GM13977 (cell line): ENCODE measurements around the gene CAMK2A.

Experiments used
- DNase-seq: peaks from one replicate; pipeline ENCODE4 v3.0.0; 2012; ENCODE audit warnings: low spot score
- CTCF ChIP-seq: IDR thresholded peaks from 2 replicates; pipeline ENCODE4 v1.5.1; 2012; ENCODE audit warnings: mild to moderate bottlenecking, control low read depth; ENCODE audit not compliant: insufficient read depth; ENCODE audit errors: extremely low read depth, missing control alignments
- in situ Hi-C: fragments of 300-500 bp; cut with MboI; formaldehyde crosslinking; loops from one replicate; pipeline ENCODE4 v1.12.0; 2022; ENCODE audit warnings: low sequenced_read_pairs, low pct_unique_long_range_greater_than_20kb, mixed read lengths, inconsistent platforms; ENCODE audit not compliant: unreplicated experiment

Gene CAMK2A

DNA sequence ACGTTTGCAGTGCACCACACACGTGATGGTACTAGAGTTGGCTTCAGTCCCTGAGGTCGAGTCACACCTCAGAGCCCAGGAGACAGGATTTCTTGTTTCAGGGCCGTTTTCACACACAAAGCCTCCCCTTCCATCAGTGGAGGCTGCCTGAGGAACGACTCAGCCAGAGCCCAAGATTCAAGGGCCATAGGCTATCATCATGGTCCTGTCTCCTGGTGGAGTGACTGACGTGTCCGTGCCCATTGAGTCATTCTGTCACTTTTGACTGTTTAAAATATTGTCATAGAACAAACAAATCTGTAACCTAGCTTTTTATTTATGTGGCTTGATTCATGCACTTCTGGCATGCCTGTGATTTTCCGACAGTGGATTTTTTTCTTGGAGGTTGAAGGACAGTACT is 28.3 kb downstream of the CAMK2A start:
- in situ Hi-C loops = no loop called here
- no peak for TF ChIP-seq CTCF
- no peak for DNase-seq

DNA sequence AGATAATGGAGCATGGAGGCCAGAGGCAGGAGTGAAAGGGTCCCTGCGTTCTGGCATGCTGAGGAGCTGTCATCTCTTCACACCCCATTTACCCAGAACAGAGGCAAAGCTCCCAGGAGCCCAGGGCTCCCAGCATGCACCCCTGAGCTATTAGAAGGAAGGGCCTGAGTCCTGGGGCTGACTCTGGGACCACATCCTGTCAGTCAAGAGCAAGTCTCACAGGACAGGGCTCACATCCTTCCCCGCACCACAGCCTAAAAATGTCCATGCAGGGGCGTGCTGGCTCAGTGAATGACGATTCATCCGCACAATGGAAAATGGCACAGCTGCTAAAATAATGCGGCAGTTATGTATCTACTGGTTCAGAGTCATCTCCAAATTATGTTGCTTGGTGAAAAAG is 31.4 kb downstream of the CAMK2A start:
- in situ Hi-C loops = no loop called here
- TF ChIP-seq CTCF = peak; percentile 9
- DNase-seq = peak; percentile 59

DNA sequence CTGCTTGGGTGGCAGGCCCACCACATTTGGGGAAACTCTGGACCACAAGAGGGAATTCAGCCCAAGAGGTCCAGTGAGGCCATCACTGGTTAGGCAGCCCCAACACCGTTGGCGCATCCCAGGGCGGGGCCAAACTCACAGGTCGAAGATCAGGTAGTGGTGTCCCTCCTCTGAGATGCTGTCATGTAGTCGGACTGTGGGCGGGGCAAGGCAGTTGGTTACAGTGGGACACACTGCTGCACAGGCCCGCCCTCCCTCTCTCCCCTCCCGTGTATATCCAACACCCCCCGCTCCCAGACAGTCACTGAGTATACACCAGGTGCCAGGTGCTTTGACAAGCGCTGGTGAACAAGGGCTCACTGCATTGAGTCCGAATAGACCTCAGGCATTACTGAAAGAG is 32.1 kb downstream of the CAMK2A start:
- in situ Hi-C loops = no loop called here
- no peak for TF ChIP-seq CTCF
- DNase-seq = no peak

DNA sequence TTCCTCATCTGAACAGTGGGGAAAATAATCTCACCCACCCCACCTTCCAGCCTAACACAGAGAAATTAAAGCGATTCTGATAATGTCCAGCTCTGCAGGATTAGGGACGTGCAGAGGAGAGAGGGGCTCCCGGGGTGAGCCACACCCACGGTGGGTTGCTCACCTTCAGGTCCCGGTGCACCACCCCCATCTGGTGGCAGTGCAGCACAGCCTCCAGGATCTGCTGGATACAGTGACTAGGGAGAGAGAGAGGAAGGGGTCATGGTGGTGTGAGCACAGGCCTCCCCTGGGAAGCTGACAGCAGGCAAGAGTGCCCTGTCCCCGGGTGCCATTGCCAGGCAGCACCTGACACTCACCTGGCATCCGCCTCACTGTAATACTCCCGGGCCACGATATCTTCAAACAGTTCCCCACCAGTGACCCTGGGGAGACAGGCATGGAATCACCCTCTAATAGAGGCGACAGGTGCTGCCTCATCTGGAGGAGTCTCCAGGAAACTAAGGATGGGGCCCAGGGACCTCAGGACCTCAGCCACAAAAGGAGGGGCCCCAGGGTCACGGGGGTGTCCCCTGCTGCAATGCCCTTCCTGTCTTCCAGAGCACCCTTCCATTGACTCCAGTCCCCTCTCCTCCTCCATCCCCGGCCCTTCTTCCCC is 33.0 kb downstream of the CAMK2A start:
- in situ Hi-C loops = no loop called here
- TF ChIP-seq CTCF = no peak

GRCh38 chr5:150255659-150256409 is 33.7 kb downstream of the CAMK2A start:
- no peak for DNase-seq
- in situ Hi-C loops = no loop called here
- TF ChIP-seq CTCF = no peak

More for the DNA sequence above, 33.0 kb downstream of the CAMK2A start:
- DNase-seq = no peak

GRCh38 chr5:150254774-150255173 is 34.8 kb downstream of the CAMK2A start:
- in situ Hi-C loops = no loop called here
- no peak for TF ChIP-seq CTCF
- no peak for DNase-seq
